C1 segment of cervical spinal cord (tissue), 14 donors: Measurements from ENCODE around the gene MGAT4C.
"Not testable (repeated sequence)": the region's sequence is repeated elsewhere in the genome, so short reads cannot be mapped to it uniquely, and the experiment has no call there.

Experiments
- DNase-seq, 14 donors: peaks; one replicate each; lab custom pipeline; 2025; lab: John Stamatoyannopoulos, UW

The MGAT4C gene

DNA sequence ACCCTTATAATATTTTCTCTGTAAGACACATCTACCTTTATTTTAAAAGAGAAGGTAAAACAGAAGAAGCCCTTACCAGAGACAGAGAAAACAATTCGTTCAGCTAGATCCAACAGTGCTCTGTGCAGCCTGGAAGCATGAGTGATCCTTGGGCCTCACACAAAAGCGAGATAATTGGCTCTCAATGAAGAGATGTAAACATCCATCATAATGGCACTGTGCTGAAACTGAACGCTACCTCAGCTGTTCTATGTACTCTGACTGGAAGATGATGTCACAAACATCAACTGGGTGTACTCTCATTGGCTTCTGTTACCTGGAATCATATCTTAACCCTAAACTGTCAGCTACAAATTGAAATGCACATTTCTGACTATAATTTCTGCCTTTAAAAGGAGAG is at the start of gene MGAT4C:
TSS of gene MGAT4C (minus strand) at position 229 of the 400 bp plus-strand sequence.
- DNase-seq: no peak

- not testable (repeated sequence) for DNase-seq
These were observed 40.2 kb upstream of the MGAT4C start for GRCh38 chr12:86296396-86296795.

- no peak for DNase-seq
These were observed 37.6 kb upstream of the MGAT4C start for GRCh38 chr12:86293682-86294240.

DNA sequence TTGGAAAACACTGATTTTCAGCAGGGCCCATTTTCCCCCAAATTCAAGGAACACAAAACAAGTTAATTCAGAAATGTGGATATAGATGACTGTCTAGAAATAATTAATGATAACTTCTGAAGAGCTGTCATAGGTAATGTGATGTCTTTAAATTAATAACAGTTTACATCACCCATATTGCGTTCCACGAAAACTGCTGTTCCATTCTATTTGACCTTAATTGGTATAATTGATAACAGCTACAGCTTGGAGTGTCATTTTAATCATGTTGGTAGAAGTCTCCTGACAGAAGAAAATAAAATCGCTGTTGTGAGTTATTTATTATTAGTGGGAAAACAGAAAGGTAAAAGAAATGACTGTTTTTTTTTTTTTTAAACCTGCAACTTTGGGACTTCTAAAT is 36.3 kb upstream of the MGAT4C start:
- no peak for DNase-seq

- DNase-seq: no peak
These were observed 34.4 kb upstream of the MGAT4C start for GRCh38 chr12:86290615-86291014.

GRCh38 chr12:86286119-86286518 is 29.9 kb upstream of the MGAT4C start:
- DNase-seq: no peak

- DNase-seq: no peak
These were observed 27.4 kb upstream of the MGAT4C start for GRCh38 chr12:86283620-86284019.

GRCh38 chr12:86275356-86275755 is 19.2 kb upstream of the MGAT4C start:
- DNase-seq: no peak

DNA sequence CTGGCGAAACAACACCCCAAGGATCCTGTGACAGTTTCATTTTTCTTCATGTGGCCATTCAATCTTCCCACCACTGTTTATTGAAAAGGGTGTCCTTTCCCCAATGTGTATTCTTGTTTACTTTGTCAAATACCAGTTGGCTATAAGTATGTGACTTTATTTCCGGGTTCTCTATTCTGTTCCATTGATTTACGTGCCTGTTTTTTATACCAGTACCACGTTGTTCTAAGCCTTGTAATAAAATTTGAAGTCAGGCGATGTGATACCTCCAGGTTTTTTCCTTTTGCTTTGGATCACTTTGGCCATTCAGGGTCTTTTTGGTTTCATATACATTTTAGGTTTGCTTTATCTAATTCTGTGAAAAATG is 9.1 kb upstream of the MGAT4C start:
- DNase-seq: no peak

DNA sequence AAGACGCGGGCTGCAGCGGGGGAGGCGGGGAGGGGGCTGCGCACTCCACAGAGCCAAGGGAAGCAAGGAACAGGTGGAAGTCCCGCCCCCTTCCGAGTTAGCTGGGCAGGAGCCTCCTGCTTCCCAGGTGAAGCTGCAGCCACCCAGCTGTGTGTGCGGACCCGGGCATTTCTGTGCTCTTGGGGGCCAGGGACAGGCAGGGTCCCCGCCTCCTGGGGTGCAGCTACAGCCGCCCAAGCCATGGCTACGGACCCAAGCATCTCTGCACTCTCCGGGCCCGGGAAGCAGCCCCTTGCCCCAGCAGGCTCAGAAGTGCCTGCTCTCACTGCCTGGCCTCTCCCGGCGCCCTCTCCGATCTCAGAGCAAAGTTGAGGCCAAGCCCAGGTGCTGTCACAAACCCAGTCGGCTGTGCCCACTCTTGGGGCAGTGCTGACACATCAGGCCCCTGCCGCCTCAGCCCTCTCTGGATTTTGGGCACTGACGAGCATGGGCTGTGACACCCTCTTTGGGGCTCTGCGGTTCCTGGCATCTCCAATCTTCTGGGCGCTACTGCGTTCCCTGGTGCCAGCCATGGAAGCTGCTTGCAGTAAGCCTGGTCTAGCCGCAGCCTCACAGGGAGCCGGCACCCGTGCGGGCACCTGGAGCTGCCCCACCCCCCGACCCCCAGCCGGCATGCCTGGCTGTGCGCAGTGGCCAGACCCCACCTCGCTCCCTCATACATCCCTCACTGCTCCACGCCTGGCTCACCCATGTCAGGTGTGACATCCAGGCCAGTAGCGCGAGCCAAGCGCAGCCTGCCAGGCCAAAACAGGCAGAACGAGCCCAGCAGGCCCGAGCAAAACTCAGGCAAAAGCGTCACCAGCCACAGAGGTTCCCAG is 8.5 kb upstream of the MGAT4C start:
- DNase-seq: peak in 1 of 14 donors; percentile 30

GRCh38 chr12:86261578-86261977 is 5.4 kb upstream of the MGAT4C start:
- no peak for DNase-seq

GRCh38 chr12:86261142-86261541 is 5.0 kb upstream of the MGAT4C start:
- no peak for DNase-seq

DNA sequence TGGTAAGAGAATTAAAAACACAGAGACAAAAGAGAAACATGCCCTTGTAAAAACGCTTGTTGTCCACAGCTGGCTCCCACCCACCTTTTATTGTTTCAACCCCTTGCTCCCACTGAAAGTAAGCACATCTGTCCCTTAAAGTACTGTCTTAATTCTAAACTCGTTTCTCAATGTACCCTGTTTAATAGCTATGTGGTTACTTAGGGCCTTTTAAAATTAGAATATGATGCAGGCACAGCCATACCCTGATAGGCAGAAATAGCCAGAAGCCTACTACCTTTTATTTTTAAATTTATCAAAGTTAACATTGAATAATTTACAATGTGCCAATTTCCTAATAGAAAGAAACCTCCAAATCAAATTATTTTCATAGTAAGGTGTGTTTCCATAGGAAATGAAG is 4.0 kb upstream of the MGAT4C start:
- DNase-seq: no peak

DNA sequence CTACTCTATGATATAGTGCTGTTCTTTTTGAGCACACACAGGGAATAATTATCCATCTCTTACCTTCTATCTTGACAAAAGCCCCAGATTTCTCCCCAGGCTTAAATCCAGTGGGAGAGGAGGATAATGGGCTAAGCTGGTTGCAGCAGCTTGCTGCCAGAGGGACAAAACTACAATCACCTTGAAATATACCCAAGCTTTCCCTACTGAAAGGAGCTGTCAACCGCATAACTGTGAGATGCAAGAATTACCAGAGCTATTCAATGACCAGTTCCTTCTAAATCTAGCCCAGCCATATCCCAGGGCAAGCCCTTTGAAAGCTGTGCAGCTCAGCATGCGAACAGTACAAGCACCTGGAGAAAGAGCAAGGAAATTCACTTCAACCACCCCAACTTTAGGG is 943 bp upstream of the MGAT4C start:
- no peak for DNase-seq

GRCh38 chr12:86254399-86255107 is 1.6 kb downstream of the MGAT4C start:
- no peak for DNase-seq

- DNase-seq: no peak
These were observed 6.3 kb downstream of the MGAT4C start for GRCh38 chr12:86249851-86250250.

- no peak for DNase-seq
These were observed 6.9 kb downstream of the MGAT4C start for GRCh38 chr12:86249276-86249675.

DNA sequence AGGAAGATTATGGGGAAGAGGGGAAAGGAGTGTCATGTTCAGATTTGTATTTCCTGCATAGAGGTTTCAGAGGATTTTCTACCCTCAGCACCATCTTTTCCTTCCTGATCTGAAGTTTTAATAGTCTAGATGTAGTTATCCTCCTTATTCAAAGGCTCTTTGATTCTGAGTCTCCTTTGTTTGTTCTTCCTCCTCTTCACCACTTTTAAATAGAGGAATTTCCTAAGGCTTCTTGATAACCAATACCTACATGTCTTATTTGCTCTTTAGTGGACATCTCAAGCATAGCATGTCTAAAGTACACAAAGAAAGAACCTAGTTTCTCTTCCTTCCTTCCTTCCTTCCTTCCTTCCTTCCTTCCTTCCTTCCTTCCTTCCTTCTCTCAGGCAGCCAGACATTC is 8.3 kb downstream of the MGAT4C start:
- DNase-seq: no peak

- no peak for DNase-seq
These were observed 14.6 kb downstream of the MGAT4C start for GRCh38 chr12:86241600-86241999.

GRCh38 chr12:86234316-86234855 is 21.8 kb downstream of the MGAT4C start:
- no peak for DNase-seq

GRCh38 chr12:86233126-86233525 is 23.1 kb downstream of the MGAT4C start:
- DNase-seq: no peak

DNA sequence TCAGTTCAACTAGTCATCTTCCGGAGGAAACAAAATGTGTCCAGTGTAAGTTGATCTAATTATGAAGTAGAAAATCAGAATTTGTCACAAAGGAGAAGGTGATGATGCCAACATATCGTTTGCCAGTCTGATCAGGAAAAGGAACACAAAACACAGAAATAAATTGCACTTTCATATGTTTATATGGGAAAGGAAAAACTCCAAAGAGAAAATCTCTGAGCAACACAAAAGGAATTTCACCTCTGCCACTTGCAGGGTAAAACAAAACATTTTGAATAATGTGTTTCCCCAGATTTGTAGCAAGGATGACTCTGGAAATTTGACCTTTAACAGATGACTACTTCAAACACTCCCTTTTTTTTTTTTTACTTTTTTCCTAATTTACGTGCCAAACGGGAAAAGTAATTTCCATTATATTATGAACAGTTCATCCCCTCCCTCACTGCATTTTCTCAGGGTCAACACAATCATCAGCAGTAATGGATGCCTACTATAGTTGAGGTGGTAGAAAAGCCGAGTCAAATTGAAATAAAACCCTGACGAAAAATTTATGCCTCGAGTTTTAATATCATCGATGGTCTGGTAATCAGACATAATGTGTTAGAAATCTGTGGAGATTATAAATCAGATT is 25.6 kb downstream of the MGAT4C start:
- DNase-seq: no peak
